NOMO-1 treated with dmso at 0.1 percent for 144 hours (cell line): Measurements from ENCODE around the gene GNRHR.
A peak's percentile ranks its signal among the peaks of the same experiment; 100 is the strongest.

Experiments
- DNase-seq: peaks from one replicate; lab custom pipeline; 2025; ENCODE audit not compliant: unreplicated experiment; lab: John Stamatoyannopoulos, UW

GNRHR gene

DNA sequence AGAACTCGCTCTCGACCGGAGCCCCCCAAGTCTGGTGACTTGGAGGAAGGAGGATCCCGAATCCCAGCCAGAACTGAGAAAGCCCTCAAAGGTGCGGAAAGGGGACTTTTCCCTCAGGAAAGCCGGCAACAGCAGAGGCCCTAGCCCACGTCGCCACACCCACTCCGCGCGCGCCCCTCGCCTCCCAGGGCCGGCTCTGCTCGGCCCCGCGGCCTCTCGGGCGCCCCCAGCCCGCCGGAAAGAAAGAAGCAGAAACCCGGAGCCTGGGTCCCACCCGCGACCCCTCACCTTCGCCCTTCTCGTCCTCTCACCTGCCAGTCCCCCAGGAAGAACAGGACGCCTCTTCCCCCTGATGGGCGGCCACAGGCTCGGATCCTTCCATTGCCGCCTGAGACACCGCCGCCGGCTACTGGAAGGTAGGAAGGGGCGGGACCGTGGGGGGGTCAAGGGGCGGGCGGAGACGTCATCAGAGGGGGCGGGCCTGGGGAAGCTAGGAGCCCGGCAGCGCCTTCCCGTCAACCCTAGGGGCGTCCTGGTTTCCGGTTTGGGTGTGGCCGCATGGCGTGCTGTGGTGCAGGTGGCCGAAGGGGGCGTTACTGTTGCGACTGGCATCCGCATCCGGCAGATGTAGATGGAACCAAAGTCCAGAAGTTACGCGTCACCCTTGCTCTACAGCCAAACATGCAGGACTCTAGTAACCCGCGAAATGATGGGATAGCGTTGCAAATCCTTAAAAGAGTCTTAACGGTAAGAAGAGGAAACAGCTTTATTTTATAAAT lies 53.3 kb downstream of the GNRHR start, which contains the start of gene UBA6:
Gene UBA6, minus strand, starts transcription at position 418 of the 779 bp plus-strand sequence. Its CDS starts 36 bp downstream, at position 382.
- peak; percentile 96 for DNase-seq

DNA sequence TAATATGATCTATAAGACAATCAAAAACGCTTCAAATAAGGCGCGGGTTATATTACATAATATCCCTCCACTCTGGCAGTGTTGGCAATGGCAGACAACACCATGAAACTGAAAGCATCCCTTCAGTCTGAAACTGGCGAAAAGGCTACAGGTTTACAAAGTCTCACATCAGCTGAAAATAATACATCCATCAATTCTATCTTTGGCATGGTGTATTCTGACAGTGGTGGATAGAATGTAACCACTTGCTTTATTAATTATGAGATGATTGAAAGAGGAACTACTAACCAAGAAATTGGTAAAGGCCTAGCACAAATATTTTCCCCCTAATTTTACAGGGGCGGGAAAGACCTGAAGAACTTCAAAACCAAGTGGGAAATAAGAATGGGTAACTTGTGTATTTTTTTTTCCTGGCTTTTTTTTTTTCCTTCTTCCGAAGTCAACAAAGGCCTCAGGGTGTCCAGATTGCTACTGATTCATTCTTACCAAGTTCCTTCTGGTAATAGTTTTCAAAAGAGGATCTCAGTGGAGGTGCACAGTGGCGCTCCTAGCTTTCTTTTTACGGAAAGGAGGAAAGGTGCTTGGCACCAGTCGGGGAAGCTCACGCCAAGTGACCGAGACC lies 54.0 kb downstream of the GNRHR start:
- peak; percentile 4 for DNase-seq

DNA sequence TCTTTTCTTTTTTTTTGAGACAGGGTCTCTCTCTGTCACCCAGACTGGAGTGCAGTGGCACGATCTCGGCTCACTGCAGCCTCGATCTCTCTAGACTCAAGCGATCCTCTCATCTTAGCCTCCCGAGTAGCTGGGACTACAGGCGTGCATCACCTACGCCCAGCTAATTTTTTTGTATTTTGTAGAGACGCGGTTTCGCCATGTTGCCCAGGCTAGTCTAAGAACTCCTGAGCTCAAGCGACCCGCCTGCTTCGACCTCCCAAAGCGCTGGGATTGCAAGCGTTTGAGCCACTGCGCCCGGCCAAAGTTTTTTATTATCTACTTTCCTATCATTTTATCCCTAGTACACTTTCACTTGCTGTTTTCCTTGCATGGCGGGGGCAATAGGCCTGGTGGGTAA lies 54.6 kb downstream of the GNRHR start:
- no peak for DNase-seq

DNA sequence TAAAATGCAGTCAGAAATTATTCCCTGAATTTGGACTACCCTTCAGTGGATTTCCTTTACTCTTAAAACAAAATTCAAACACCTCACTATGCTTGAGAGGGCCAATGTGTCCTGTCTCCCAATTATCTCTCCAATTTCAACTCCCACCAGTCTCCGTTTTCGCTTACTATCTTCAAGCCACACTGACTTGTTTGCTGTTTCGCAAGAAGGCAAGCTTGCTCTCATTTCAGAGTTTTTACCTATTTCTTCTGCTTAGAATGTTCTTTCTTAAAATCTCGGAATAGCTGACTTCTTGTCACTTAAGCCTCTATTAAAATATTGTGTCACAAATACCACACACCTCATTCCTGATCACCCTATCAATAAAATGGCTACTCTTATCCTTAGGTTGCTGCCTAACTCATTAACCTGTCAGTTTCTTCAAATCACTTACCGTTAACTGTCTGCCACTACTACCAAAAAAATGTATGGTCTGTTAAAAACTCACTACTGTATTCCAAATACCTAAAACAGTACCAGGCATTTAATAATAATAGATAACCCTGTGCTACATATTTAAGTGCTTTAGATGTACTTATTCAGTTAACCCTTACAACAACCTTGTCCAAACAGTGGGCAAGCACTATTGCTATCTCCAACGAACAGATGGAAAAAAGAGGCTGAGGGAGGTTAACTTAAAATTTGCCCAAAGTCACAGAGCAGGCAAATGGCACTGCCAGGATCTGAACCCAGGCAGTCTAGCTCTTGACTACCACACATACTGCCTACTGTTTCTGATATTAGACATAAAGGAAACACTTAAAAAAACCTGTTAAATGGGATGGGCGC lies 56.1 kb downstream of the GNRHR start:
- DNase-seq: no peak

GRCh38 chr4:67696061-67696460 lies 58.1 kb downstream of the GNRHR start:
- no peak for DNase-seq

DNA sequence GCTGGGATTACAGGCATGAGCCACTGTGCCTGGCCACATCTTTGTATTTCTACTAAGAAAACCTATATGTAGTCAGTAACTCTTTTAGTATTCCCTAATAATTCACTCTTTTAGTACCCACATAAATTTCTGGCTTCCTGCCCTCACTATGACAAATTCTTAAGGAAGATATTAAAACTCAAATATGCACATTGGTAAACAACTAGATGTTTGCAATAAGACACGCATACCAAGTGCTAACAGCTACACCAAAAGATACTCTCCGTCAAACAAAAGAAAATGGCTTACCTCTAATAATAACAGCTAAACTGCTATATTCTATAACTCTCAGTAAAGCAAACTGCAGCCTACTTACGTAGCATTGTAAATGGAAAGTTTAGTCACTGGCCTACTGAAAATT lies 59.5 kb downstream of the GNRHR start:
- DNase-seq: no peak

- no peak for DNase-seq
These were observed 62.9 kb downstream of the GNRHR start for GRCh38 chr4:67691328-67691727.
